HG02870 (cell line): ENCODE data around the gene ADGRE3.

Experiments
- ATAC-seq: cut with Tn5 transposase; IDR thresholded peaks from one replicate; pipeline ENCODE4 v1.9.1; 2021; ENCODE audit warnings: mild to moderate bottlenecking, moderate library complexity; ENCODE audit not compliant: unreplicated experiment

Gene ADGRE3, protein sequence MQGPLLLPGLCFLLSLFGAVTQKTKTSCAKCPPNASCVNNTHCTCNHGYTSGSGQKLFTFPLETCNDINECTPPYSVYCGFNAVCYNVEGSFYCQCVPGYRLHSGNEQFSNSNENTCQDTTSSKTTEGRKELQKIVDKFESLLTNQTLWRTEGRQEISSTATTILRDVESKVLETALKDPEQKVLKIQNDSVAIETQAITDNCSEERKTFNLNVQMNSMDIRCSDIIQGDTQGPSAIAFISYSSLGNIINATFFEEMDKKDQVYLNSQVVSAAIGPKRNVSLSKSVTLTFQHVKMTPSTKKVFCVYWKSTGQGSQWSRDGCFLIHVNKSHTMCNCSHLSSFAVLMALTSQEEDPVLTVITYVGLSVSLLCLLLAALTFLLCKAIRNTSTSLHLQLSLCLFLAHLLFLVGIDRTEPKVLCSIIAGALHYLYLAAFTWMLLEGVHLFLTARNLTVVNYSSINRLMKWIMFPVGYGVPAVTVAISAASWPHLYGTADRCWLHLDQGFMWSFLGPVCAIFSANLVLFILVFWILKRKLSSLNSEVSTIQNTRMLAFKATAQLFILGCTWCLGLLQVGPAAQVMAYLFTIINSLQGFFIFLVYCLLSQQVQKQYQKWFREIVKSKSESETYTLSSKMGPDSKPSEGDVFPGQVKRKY

DNA sequence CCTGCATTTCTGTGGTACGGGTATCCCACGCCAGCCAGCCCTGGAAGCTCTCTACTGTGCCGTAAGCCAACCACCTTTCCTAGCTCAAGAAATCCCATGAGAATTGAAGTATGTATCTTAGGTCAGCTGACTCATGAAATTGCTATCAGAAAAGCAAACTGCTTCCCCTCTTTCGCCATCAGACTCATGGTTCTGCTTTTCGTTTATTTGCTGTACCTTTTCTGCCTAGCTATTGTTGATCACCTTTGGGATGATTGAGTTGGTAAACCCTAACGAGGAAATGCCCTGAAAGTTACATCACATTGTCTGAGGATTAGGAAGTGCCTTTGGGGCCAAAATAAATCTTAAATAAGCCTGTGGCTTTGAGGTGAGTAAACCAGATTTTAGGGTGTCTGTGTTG is at the start of gene ADGRE3:
Gene ADGRE3, minus strand, starts transcription at position 81 of the 400 bp plus-strand sequence. Its CDS starts 74 bp downstream, at position 7.
- no peak for ATAC-seq

DNA sequence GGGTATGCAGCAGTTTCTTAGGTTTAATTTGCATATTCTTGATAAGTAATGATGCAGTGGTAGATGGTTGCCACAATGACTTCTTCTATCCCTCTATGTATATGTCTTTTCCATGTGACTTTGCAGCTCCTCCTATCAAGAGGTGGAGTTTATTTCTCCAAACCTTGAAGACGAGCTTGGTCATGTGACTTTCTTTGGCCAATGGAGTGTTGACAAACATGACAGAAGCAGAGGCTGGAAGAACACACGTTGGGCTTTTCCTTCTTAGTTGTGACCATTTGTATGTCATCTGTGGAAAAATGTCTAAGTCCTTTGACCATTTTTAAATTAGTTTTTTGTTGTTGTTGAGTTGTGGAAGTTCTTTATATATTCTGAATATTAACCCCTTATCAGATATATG is 47.5 kb upstream of the ADGRE3 start:
- no peak for ATAC-seq

DNA sequence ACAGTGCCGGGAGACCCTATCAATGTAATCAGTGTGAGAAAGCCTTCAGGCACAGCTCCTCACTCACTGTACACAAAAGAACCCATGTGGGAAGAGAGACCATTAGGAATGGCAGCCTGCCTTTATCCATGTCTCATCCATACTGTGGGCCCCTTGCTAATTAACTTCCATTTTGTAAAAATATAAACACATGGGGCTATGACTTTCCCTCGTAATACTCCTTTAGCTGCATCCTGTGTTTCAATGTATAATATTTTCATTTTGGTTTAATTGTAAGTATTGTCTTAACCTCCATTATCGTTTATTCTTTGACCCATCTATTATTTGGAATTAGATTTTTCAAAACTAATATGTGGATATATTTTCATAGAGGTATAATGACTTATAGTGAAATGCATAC is 44.5 kb upstream of the ADGRE3 start:
- no peak for ATAC-seq

DNA sequence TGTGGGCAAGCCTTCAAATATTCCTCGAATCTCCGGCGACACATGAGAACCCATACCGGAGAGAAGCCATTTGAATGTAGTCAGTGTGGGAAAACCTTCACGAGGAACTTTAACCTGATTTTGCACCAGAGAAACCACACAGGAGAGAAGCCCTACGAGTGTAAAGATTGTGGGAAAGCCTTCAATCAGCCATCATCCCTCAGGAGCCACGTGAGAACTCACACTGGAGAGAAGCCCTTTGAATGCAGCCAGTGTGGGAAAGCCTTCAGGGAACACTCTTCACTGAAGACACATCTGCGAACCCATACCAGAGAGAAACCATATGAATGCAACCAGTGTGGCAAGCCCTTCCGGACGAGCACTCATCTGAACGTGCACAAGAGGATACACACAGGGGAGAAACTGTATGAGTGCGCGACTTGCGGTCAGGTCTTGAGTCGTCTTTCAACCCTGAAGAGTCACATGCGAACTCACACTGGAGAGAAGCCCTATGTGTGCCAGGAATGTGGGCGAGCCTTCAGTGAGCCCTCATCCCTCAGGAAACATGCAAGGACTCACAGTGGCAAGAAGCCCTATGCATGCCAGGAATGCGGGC is 44.0 kb upstream of the ADGRE3 start:
- ATAC-seq: no peak

DNA sequence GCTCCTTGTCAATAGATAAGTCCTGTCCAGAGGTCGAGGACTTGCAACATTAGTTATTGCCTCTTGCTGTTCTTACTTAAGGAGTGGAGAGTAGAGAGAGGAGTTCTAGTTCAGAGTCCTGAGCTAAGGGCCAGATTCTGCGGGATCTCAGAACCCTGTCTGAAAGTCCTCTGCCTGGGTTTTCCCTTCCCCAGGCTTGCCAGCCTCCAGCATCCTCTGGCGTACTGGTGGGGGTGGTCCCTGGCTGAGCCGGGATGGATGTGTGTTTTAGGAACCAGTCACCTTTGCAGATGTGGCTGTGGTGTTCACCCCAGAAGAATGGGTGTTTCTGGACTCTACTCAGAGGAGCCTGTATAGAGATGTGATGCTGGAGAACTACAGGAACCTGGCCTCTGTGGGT is 41.2 kb upstream of the ADGRE3 start:
- ATAC-seq: no peak

DNA sequence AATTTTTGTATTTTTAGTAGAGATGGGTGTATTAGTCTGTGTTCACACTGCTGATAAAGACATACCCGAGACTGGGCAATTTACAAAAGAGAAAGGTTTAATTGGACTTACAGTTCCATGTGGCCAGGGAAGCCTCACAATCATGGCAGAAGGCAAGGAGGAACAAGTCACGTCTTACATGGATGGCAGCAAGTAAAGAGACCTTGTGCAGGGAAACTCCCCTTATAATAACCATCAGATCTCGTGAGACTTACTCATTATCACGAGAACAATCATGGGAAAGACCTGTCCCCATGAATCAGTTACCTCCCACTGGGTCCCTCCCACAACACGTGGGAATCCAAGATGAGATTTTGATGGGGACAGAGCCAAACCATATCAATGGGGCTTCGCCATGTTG is 29.8 kb upstream of the ADGRE3 start:
- ATAC-seq: no peak

DNA sequence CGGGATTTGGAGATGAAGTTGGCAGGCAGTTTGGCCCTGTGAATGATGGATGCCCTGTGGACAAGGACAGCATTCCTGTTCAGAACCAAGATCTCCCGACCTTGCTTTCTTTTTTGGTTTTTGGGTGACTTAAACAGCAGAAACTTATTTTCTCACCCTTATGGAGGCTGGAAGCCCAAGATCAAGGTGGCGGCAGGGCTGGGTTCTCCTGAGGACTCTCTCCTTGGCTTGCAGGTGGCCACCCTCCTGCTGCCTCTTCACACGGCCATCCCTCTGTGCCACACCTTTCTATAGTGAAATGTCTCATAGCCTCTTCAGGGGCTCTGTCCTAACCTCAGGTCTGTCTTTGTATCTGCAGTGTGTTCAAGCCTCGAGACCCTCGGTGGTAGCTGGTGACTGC is 29.2 kb upstream of the ADGRE3 start:
- ATAC-seq: no peak

DNA sequence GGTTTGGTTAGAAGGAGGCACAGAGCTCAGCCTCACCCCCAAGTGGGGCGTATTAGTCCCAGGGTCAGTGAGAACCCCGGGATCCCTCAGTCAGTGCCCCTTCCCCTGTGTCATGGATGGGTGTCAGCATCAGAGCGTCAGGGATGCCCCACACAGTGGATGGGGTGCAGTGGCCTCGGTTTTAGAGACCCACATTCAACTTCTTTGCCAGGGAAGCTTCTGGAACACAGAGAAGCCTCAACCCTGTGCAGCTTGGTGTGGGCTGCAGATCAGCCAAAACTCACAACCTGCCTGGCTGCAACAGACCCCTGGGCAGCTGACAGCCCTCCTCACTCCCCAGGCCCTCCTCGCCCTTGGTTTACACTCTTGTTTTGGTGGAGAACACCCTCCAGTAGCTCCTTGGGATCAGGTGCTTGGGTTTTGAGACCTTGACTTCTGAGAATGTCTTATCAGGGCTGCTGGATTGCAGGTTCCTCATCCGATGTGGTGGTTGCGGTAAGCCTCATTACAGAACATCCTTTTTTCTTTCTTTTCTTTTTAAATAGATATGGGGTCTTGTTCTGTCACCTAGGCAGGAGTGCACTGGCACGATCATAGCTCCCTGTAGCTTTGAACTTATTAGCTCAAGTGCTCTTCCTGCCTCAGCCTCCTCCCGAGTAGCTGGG is 26.2 kb upstream of the ADGRE3 start:
- ATAC-seq: no peak

DNA sequence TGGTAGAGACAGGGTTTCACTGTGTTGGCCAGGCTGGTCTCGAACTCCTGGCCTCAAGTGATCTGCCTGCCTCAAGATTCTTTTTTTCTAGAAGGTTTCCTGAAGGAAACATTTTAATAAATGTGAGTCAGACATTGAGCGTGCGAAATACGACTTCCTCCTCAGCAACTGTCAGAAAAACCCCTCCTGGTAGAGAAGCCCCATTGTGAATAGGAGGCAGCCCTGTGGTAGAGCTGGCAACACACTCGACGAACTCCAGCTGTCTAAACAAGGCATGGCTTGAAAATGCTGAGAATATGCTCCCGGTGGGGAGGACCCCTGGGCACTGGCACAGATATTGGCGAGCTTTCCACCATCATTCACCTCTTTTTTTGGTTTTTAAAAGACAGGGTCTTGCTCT is 25.0 kb upstream of the ADGRE3 start:
- ATAC-seq: no peak

DNA sequence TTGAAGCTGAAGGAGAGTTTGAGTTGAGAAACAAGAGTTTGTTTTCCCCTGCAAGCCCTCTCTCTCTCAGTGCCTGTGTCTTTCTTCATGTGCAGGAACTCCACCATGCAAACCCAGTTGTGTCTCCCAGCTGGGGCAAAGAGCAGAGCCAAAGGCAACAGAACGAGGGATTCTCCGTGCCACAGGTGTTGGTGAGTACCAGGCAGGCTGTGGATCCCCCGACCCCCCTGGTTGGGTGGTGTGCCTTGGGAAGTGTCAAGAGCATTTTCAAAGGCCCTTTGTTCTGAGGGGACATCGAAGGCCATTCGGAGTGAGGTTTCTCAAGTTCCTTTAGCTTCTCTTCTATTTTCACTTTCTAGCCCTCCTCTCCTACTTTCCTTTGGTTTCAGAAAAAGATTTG is 20.8 kb upstream of the ADGRE3 start:
- ATAC-seq: no peak

DNA sequence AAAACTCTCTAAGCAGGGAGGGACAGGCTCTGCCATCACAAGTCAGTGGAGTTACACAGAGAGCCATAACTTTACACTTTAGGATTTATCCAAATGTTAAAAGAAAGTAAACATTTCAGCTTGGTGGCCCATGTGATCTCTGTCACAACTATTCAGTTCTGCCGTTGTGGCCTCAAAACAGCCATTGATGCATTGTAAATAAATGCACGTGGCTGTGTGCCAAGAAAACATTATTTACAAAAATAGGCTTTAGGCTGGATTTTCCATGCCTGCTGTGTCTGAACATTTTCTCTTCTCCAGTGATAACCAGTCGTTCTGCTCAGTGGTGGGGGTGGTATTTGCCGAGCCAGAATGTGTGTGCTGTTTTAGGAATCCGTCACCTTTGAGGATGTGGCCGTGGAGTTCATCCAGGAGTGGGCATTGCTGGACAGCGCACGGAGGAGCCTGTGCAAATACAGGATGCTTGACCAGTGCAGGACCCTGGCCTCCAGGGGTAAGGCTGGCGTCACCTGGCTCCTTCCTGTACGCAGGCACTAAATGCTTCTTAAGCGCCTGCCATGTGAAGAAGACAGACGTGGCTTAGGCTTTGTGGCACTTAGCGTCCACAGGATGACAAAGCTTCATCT is 20.1 kb upstream of the ADGRE3 start:
- no peak for ATAC-seq

DNA sequence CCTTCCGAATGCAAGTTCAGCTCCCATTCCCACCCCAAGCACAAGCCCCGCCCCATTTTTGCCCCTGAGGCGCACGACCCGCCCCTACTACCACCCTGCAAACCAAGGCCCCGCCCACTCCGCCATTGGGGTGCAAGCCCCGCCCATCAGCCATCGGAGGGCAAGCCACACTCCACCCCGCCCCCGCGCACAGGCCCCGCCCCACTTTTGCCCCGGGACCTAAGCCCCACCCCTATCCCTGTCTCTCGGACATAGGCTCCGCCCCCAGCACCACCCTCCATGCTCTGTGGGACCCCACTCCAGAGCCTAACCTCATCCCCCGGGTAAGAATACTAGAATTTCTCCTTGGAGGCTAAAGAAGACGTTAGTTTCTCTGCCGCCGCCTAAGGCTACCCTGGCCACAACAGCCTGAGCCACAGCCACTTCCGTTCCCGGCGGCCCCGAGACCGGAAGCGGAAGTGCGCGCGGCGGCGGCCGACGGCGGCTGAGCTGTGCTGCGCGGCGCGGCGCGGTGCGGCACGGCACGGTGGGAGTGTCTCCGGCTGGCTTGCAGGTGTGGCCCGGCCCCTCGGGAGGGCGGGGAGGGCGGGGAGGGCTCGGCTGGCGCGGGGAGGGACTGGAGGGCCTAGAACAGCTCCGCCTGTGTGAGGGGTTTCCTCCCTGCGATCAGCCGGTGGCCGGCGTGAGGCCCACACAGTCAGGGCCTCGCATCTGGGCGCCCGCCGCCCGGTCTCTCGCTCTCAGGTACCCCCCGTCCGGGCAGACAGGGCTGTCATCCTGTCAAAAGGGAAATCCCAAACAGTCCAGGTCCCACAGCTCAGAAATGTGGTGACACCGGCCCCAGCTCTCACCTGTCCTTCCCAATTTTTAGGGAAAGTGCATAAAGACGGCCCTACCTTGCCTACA is 15.2 kb upstream of the ADGRE3 start, which contains the start of gene ZNF333:
Gene ZNF333, plus strand, starts transcription at position 451 of the 906 bp plus-strand sequence. CDS start 3,444 bp downstream, outside the sequence.
- ATAC-seq: peak; percentile 91

DNA sequence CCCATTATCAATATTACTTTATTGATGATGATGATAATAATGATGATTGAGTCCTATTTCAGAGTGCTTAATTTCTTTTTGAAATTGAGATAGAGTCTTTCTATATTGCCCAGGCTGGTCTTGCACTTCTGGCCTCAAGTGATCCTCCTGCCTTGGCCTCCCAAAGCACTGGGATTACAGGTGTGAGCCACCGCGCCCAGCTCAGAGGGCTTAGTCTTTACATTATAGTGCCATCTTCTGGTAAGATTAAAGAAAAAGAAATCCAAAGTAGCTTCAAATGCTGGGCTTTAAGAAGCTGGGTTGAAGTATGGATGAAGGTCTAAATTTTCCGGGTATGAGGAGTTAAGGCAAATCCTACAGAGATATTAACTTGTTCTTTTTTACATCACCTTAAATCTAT is 11.8 kb upstream of the ADGRE3 start:
- ATAC-seq: no peak

DNA sequence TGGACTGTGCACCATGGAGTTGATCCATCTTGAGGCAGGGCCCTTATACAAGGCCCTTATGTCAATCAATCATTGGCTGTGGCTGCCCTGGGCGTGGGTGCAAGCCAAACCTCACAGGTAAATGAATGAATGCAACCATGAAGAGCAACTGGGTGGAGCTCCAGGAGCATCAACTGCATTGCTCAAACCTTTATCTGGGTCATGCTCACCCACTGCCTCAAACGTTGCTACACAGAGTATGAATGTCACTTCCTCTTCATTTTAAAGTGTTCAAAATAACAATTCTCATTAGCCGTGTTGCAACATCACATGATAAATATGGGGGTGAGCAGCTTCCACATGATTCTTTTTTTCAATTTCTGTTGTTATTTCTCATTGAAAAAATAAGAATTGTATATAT is 8.8 kb upstream of the ADGRE3 start:
- no peak for ATAC-seq

DNA sequence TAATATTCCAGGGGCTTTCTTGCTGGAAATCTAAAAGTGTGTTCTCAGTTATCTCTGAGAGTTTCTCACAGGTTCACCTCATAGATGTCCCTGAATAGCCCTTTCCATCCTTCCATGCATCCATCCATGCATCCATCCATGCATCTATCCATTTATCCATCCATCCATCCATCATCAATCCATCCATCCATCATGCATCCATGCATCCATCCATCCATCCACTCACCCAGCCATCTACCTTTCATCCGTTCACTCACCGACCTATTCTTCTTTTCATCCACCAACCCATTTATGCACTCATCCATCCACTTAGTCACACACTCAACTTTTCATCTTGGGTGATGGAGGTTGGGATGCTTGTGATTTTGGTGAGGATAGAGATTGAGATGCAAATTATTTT is 7.4 kb upstream of the ADGRE3 start:
- no peak for ATAC-seq

DNA sequence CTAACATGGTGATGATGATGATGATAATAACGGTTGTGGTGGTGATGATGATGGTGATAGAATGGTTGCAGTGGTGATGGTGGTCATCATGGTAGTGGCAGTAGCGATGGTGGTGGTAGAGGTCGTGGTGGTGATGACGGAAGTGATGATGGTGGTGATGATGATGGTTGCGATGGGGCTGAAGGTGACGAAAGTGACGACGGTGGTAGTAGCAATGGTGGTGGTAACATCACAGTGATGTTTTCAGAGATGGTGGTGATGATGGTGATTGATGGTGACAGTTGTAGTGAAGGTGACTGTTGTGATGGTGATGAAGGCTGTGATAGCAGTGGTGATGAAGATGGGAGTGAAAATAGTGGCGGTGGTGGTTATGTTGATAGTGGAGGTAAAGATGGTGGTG is 3.6 kb upstream of the ADGRE3 start:
- ATAC-seq: no peak

DNA sequence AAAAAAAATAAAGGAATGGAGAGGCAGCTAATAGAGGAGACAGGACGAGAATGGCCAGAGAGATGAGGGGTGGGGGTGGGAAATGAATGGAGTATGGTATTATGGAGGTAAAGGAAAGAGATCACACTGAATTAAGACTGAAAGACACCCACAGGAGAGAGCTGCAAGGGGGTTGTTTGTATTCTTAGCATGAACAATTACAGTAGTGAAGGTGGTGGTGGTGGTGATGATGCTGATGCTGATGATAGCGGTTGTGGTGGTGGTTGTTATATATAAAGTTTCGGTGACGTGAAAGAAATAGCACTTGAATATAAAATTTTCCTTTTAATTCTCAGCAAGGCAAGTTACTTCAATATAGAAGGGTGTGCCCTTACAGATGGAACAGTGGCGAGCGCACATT is 2.8 kb upstream of the ADGRE3 start:
- no peak for ATAC-seq

DNA sequence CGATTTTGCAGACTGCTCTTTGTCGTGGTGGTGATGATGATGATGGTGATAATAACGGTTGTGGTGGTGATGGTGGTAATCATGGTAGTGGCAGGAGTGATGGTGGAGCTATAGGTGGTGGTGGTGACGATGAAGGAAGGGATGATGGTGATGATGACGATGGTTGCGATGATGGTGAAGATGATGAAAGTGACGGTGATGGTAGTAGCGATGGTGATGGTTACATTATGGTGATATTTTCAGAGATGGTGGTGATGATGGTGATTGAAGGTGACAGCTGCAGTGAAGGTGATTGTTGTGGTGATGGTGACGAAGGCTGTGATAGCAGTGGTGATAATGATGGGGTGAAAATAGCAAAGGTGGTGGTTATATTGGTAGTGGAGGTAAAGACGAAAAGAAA is 2.1 kb upstream of the ADGRE3 start:
- no peak for ATAC-seq

DNA sequence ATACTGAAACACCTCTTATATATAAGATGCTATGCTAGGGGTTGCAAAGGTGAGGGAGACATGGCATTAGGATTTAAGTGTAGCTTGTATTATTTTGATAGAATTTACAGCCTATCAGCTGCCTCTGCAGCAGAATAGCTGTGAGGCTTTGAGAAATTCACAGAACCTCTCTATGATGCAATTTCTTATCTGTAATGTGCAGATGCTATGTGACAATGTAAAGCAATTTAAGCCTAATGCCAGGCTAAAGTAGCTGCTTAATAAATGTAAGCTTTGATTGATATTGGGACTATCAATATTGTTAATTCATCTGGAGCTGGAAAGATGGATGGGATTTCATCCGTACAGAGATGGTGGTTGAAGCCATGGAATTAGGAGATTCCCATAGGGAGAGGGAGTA is 1.6 kb downstream of the ADGRE3 start:
- ATAC-seq: no peak
